ENCODE results near the gene CACHD1. TPM values are rescaled to one million over a fixed set of nuclear protein-coding genes. Genes with fewer than 3 reads are reported as not detected.

CACHD1 gene
- total and polyA plus RNA-seq, 2 of the 8 experiments (the other 6 are each of a cell fraction or from before 2014, with no cell fraction given): 22.2 to 42.5 TPM

DNA sequence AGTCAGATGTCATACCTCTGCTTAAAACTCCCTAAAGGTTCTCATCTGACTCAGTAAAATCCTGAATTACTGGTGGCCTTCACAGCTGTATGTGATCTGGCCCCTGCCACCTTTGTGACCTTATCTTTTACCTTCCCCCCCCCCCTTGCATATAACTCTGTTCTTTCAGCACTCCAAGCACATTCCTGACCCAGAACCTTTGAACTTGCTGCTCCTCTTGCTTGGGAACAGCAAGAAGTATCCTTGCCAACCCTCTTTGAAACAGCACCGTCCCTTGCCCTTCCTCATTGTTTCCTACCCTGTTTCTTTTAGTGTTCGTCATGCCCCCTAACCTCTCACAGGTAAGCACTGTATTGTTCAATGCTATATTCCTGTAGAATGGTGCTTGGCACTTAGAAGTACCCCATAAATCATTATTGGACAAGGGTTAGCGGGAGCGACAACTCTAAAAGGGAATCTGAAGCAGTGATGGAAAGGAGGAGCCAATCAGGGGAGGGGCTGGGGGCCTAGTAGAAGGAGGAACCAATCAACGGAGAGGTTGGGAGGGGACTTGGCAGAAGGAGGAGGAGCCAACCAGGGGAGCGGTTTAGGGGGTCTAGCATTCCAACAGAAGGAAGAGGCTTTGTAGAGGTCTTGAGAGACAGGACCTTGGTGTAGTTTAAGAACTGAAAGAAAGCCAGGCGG, 13.9 kb downstream of the CACHD1 start:
- H2AFZ ChIP-seq (ENCODE audit: low read length): no peak overlapping the region
- no peak overlapping the region for H2BK5ac ChIP-seq (ENCODE audit: low read depth, low read length)
- no peak overlapping the region for H3K4me3 ChIP-seq (ENCODE audit: extremely low read depth in 1 of 4, insufficient read depth in 2 of 4, low read depth in 3 of 4, low read length in 4 of 4)
- 83% methylated on average over 7 of the region's 7 CpGs; no CpG with 5 or more reads in 1 of the 2 experiments for WGBS, 2 experiments (ENCODE audit: extremely low coverage in 1 of 2, insufficient coverage in 1 of 2, insufficient read length in 1 of 2, insufficient replicate concordance in 2 of 2, low coverage in 1 of 2, low lambda C conversion rate in 2 of 2, missing lambda C conversion rate in 1 of 2)
- no peaks in the 10 kb centered on the region; the same call in none of the 2 replicates for H3K23me2 ChIP-seq (ENCODE audit: low read depth, low read length)
- no peak overlapping the region for H3K9ac ChIP-seq (replicated peaks in 1 of 4; ENCODE audit: extremely low read depth in 1 of 4, low read depth in 3 of 4, low read length in 3 of 4)
- H3K4me1 ChIP-seq (replicated peaks in 1 of 4; ENCODE audit: control insufficient read depth in 3 of 4, insufficient read depth in 4 of 4, low read length in 3 of 4): peaks cover 8 to 26% (median 20%) of the 10 kb centered on the region in 4 experiments
- H4K5ac ChIP-seq (ENCODE audit: insufficient read length, low read depth, low read length): no peak overlapping the region
- H4K20me1 ChIP-seq (replicated peaks in 1 of 2; ENCODE audit: control insufficient read depth in 1 of 2, insufficient read depth in 2 of 2, low read length in 2 of 2): peaks cover 6 to 26% of the 10 kb centered on the region in 2 experiments
- H3K4me2 ChIP-seq (ENCODE audit: insufficient read depth in 1 of 2, low read depth in 2 of 2, low read length in 2 of 2): peak overlapping the region in 1 of 2 experiments; percentile 59; a peak in 2 of 4 replicates
- FAIRE-seq (peak; percentile 32), DNase-seq (ENCODE audit: low read depth in 1 of 2, low spot score in 2 of 2) (no peak)
- H2BK15ac ChIP-seq (ENCODE audit: low read length): no peak overlapping the region
- no peak overlapping the region for H2BK12ac ChIP-seq (ENCODE audit: low read depth, low read length)
- no peaks in the 10 kb centered on the region for H3K36me3 ChIP-seq (ENCODE audit: control insufficient read depth in 2 of 4, insufficient read depth in 4 of 4, low read length in 3 of 4)
- CTCF ChIA-PET (ENCODE audit: partially characterized antibody): no interaction called here
- TF ChIP-seq GABPA (IDR thresholded peaks at IDR 0.05; ENCODE audit: borderline replicate concordance, insufficient read depth, low read length) (no peak), TEAD4 (IDR thresholded peaks at IDR 0.05; ENCODE audit: low read depth, low read length) (0 out of 2 replicates have a peak, but pooled peaks have one; percentile 5)
- peaks cover 39 to 100% of the 10 kb centered on the region in 2 experiments for H3K79me2 ChIP-seq (ENCODE audit: control insufficient read depth in 1 of 2, insufficient read depth in 2 of 2, low read length in 2 of 2)
- peaks cover 0 to 1% (median 0%) of the 10 kb centered on the region in 4 experiments; a peak in 1 of 7 replicates for H3K27me3 ChIP-seq (replicated peaks in 1 of 4; ENCODE audit: control insufficient read depth in 3 of 4, extremely low read depth in 1 of 4, insufficient read depth in 3 of 4, low read length in 3 of 4)
- H4K91ac ChIP-seq (replicated peaks; ENCODE audit: insufficient read length, low read length): no peak overlapping the region
- H2BK120ac ChIP-seq (replicated peaks; ENCODE audit: low read depth, low read length): no peak overlapping the region
- no peak overlapping the region for H3K4ac ChIP-seq (replicated peaks; ENCODE audit: insufficient read length, low read depth, low read length)
- no peak overlapping the region for H3K14ac ChIP-seq (ENCODE audit: insufficient read length)
- no peak overlapping the region for H3K27ac ChIP-seq (ENCODE audit: low read depth, low read length)
- H2AK5ac ChIP-seq (ENCODE audit: low read depth, low read length): no peak overlapping the region
- H2BK20ac ChIP-seq (ENCODE audit: low read length): no peak overlapping the region
- POLR2A ChIA-PET (ENCODE audit: partially characterized antibody): interaction anchor here (1.6 to 1.9 kb wide), 2 partner anchors 11 to 13 kb away, joined by 4 to 6 read pairs; no protein-coding TSS in a partner anchor
- H3K79me1 ChIP-seq (ENCODE audit: low read depth, low read length): peaks cover 12% of the 10 kb centered on the region; the same call in 1 of the 2 replicates
- no peaks in the 10 kb centered on the region for H3K9me3 ChIP-seq (ENCODE audit: insufficient read depth in 2 of 2, low read depth in 1 of 2, low read length in 1 of 2)
- no peak overlapping the region for H3K56ac ChIP-seq (replicated peaks; ENCODE audit: insufficient read length, low read depth, low read length)
- H3K23ac ChIP-seq (ENCODE audit: insufficient read length): no peak overlapping the region
- H3K18ac ChIP-seq (ENCODE audit: extremely low read depth, low read length): peak overlapping the region; percentile 56; the same call in 1 of the 2 replicates
- H4K8ac ChIP-seq (ENCODE audit: extremely low read depth, insufficient read depth, low read length): no peak overlapping the region

Measured in H1 (cell line).